ENCODE data around the gene FKBP8. TPM values are rescaled to one million over a fixed set of nuclear protein-coding genes. Genes with fewer than 3 reads are reported as not detected.

Gene FKBP8
- total RNA-seq, 2 experiments from 2014 or later: 245 to 247 TPM

GRCh38 chr19:18586306-18586705, 42.9 kb upstream of the FKBP8 start:
- H3K36me3 Mint-ChIP-seq (ENCODE audit: low read depth): peaks cover 14% of the 10 kb centered on the region
- POLR2A ChIA-PET: interaction anchor here (4.6 to 6.3 kb wide), 2 partner anchors 15 to 42 kb away, joined by 21 to 82 read pairs; partner anchors contain the start of genes FKBP8 and UBA52
- H3K9me3 Mint-ChIP-seq (ENCODE audit: insufficient read depth): no peaks in the 10 kb centered on the region
- H3K4me1 Mint-ChIP-seq (ENCODE audit: low read depth): peaks cover 44% of the 10 kb centered on the region
- H3K27ac Mint-ChIP-seq: peak overlapping the region; percentile 19
- CTCF ChIA-PET: interaction anchor here (1.2 to 5.4 kb wide), 6 partner anchors 8 to 261 kb away, joined by 3 to 56 read pairs (median 10); partner anchors contain the start of genes FKBP8, KXD1 and UBA52
- H3K27me3 Mint-ChIP-seq (ENCODE audit: low read depth): no peaks in the 10 kb centered on the region
- no peak for DNase-seq
- ATAC-seq: no peak
- no peak overlapping the region for H3K4me3 Mint-ChIP-seq

GRCh38 chr19:18580311-18580710, 36.9 kb upstream of the FKBP8 start:
- CTCF ChIA-PET: interaction anchor here (1.0 to 5.1 kb wide), 3 partner anchors 8 to 60 kb away, joined by 3 to 23 read pairs (median 5); partner anchors contain the start of genes REX1BD and UBA52

GRCh38 chr19:18577365-18577914, 34.1 kb upstream of the FKBP8 start:
- POLR2A ChIA-PET: no interaction called here
- ATAC-seq (no peak), DNase-seq (no peak)
- Mint-ChIP-seq H3K36me3 (ENCODE audit: low read depth) (peaks cover 49% of the 10 kb centered on the region), H3K4me3 (no peak overlapping the region), H3K9me3 (ENCODE audit: insufficient read depth) (no peaks in the 10 kb centered on the region), H3K4me1 (ENCODE audit: low read depth) (peaks cover 25% of the 10 kb centered on the region), H3K27ac (no peak overlapping the region), H3K27me3 (ENCODE audit: low read depth) (no peaks in the 10 kb centered on the region)
- CTCF ChIA-PET: interaction anchor here (5.1 kb wide), 1 partner anchor 11 kb away, joined by 23 read pairs; the partner anchor contains the start of gene REX1BD

More at GRCh38 chr19:18580311-18580710, 36.9 kb upstream of the FKBP8 start:
- DNase-seq (no peak), ATAC-seq (no peak)
- POLR2A ChIA-PET: interaction anchor here (1.3 to 1.9 kb wide), 3 partner anchors 8 to 9 kb away, joined by 3 to 17 read pairs (median 5); partner anchors contain the start of genes REX1BD and UBA52
- Mint-ChIP-seq H3K36me3 (ENCODE audit: low read depth) (peaks cover 22% of the 10 kb centered on the region), H3K27ac (no peak overlapping the region), H3K4me1 (ENCODE audit: low read depth) (peaks cover 7% of the 10 kb centered on the region), H3K4me3 (no peak overlapping the region), H3K9me3 (ENCODE audit: insufficient read depth) (no peaks in the 10 kb centered on the region), H3K27me3 (ENCODE audit: low read depth) (no peaks in the 10 kb centered on the region)

- ChIA-PET POLR2A (no interaction called here), CTCF (interaction anchor here (5.1 kb wide), 1 partner anchor 12 kb away, joined by 23 read pairs; the partner anchor contains the start of gene REX1BD)
- Mint-ChIP-seq H3K36me3 (ENCODE audit: low read depth) (peaks cover 57% of the 10 kb centered on the region), H3K9me3 (ENCODE audit: insufficient read depth) (no peaks in the 10 kb centered on the region), H3K4me3 (no peak overlapping the region), H3K27me3 (ENCODE audit: low read depth) (no peaks in the 10 kb centered on the region), H3K4me1 (ENCODE audit: low read depth) (peaks cover 29% of the 10 kb centered on the region), H3K27ac (no peak overlapping the region)
- ATAC-seq (no peak), DNase-seq (no peak)
Observed at GRCh38 chr19:18576383-18576782, 33.0 kb upstream of the FKBP8 start.

GRCh38 chr19:18574691-18575291, 31.4 kb upstream of the FKBP8 start:
- no peaks in the 10 kb centered on the region for H3K27me3 Mint-ChIP-seq (ENCODE audit: low read depth)
- no peaks in the 10 kb centered on the region for H3K9me3 Mint-ChIP-seq (ENCODE audit: insufficient read depth)
- H3K4me3 Mint-ChIP-seq: no peak overlapping the region
- no peak for ATAC-seq
- ChIA-PET CTCF (interaction anchor here (4.8 kb wide), 1 partner anchor 12 kb away, joined by 56 read pairs; the partner anchor contains the start of gene REX1BD), POLR2A (no interaction called here)
- no peak for DNase-seq
- no peak overlapping the region for H3K27ac Mint-ChIP-seq
- H3K36me3 Mint-ChIP-seq (ENCODE audit: low read depth): peaks cover 63% of the 10 kb centered on the region
- peaks cover 34% of the 10 kb centered on the region for H3K4me1 Mint-ChIP-seq (ENCODE audit: low read depth)

- POLR2A ChIA-PET: interaction anchor here (0.6 to 3.6 kb wide), 16 partner anchors 9 to 347 kb away, joined by 3 to 82 read pairs (median 5); partner anchors contain the start of genes COPE, DDX49, ELL and FKBP8
- Mint-ChIP-seq H3K4me3 (peak within 1 kb of the TSS; percentile 80), H3K4me1 (ENCODE audit: low read depth) (peaks cover 31% of the 10 kb centered on the region), H3K27me3 (ENCODE audit: low read depth) (no peaks in the 10 kb centered on the region), H3K9me3 (ENCODE audit: insufficient read depth) (no peaks in the 10 kb centered on the region), H3K27ac (peak within 1 kb of the TSS; percentile 89), H3K36me3 (ENCODE audit: low read depth) (peaks cover 75% of the 10 kb centered on the region)
- DNase-seq (peak; percentile 99), ATAC-seq (peak; percentile 92)
- CTCF ChIA-PET: interaction anchor here (1.0 to 4.8 kb wide), 13 partner anchors 9 to 347 kb away, joined by 3 to 56 read pairs (median 7); partner anchors contain the start of genes COPE, DDX49, ELL and FKBP8
Observed at GRCh38 chr19:18571564-18572344, 28.4 kb upstream of the FKBP8 start, which contains the start of gene UBA52. Gene UBA52, plus strand, starts transcription at chr19:18571857. Its CDS starts 1,444 bp downstream, at chr19:18573301.

- no peak for DNase-seq
- Mint-ChIP-seq H3K27ac (no peak overlapping the region), H3K4me1 (ENCODE audit: low read depth) (peaks cover 18% of the 10 kb centered on the region), H3K27me3 (ENCODE audit: low read depth) (no peaks in the 10 kb centered on the region), H3K9me3 (ENCODE audit: insufficient read depth) (no peaks in the 10 kb centered on the region), H3K4me3 (no peak overlapping the region), H3K36me3 (ENCODE audit: low read depth) (peaks cover 66% of the 10 kb centered on the region)
- ATAC-seq: no peak
- CTCF ChIA-PET: interaction anchor here (1.2 kb wide), 1 partner anchor 47 kb away, joined by 3 read pairs; no protein-coding TSS in a partner anchor
- POLR2A ChIA-PET: interaction anchor here (1.3 kb wide), 1 partner anchor 10 kb away, joined by 7 read pairs; no protein-coding TSS in a partner anchor
Observed at GRCh38 chr19:18568367-18568766, 25.0 kb upstream of the FKBP8 start.

- no peaks in the 10 kb centered on the region for H3K27me3 Mint-ChIP-seq (ENCODE audit: low read depth)
- no peak for ATAC-seq
- DNase-seq: no peak
- no peak overlapping the region for H3K27ac Mint-ChIP-seq
- H3K4me3 Mint-ChIP-seq: no peak overlapping the region
- POLR2A ChIA-PET: interaction anchor here (0.8 kb wide), 1 partner anchor 9 kb away, joined by 3 read pairs; no protein-coding TSS in a partner anchor
- peaks cover 6% of the 10 kb centered on the region for H3K4me1 Mint-ChIP-seq (ENCODE audit: low read depth)
- no peaks in the 10 kb centered on the region for H3K9me3 Mint-ChIP-seq (ENCODE audit: insufficient read depth)
- CTCF ChIA-PET: interaction anchor here (0.9 kb wide), 1 partner anchor 23 kb away, joined by 3 read pairs; the partner anchor contains the start of gene FKBP8
- peaks cover 58% of the 10 kb centered on the region for H3K36me3 Mint-ChIP-seq (ENCODE audit: low read depth)
Observed at GRCh38 chr19:18566953-18567352, 23.6 kb upstream of the FKBP8 start.

- Mint-ChIP-seq H3K36me3 (ENCODE audit: low read depth) (peaks cover 34% of the 10 kb centered on the region), H3K4me1 (ENCODE audit: low read depth) (peaks cover 24% of the 10 kb centered on the region), H3K4me3 (no peak overlapping the region), H3K27me3 (ENCODE audit: low read depth) (no peaks in the 10 kb centered on the region), H3K9me3 (ENCODE audit: insufficient read depth) (no peaks in the 10 kb centered on the region), H3K27ac (no peak overlapping the region)
- DNase-seq (no peak), ATAC-seq (no peak)
- POLR2A ChIA-PET: no interaction called here
- CTCF ChIA-PET: no interaction called here
Observed at GRCh38 chr19:18562086-18562485, 18.7 kb upstream of the FKBP8 start.

- Mint-ChIP-seq H3K27me3 (ENCODE audit: low read depth) (no peaks in the 10 kb centered on the region), H3K4me3 (peak overlapping the region; percentile 94), H3K9me3 (ENCODE audit: insufficient read depth) (no peaks in the 10 kb centered on the region), H3K27ac (peak overlapping the region; percentile 75), H3K36me3 (ENCODE audit: low read depth) (peaks cover 25% of the 10 kb centered on the region), H3K4me1 (ENCODE audit: low read depth) (peaks cover 26% of the 10 kb centered on the region)
- no peak for DNase-seq
- ChIA-PET CTCF (interaction anchor here (0.7 to 4.6 kb wide), 4 partner anchors 15 to 296 kb away, joined by 3 to 37 read pairs (median 30); partner anchors contain the start of genes ELL, FKBP8 and REX1BD), POLR2A (interaction anchor here (0.9 to 2.9 kb wide), 2 partner anchors 12 to 15 kb away, joined by 3 to 44 read pairs; partner anchors contain the start of gene UBA52)
- no peak for ATAC-seq
Observed at GRCh38 chr19:18559685-18560084, 16.3 kb upstream of the FKBP8 start.

GRCh38 chr19:18558604-18559003, 15.2 kb upstream of the FKBP8 start:
- peak overlapping the region; percentile 94 for H3K4me3 Mint-ChIP-seq
- no peaks in the 10 kb centered on the region for H3K27me3 Mint-ChIP-seq (ENCODE audit: low read depth)
- H3K36me3 Mint-ChIP-seq (ENCODE audit: low read depth): peaks cover 18% of the 10 kb centered on the region
- POLR2A ChIA-PET: interaction anchor here (0.9 to 4.0 kb wide), 9 partner anchors 9 to 52 kb away, joined by 3 to 44 read pairs (median 8); partner anchors contain the start of genes ELL, FKBP8, REX1BD and UBA52
- H3K4me1 Mint-ChIP-seq (ENCODE audit: low read depth): peaks cover 26% of the 10 kb centered on the region
- peak overlapping the region; percentile 91 for H3K27ac Mint-ChIP-seq
- CTCF ChIA-PET: interaction anchor here (1.1 to 4.6 kb wide), 7 partner anchors 13 to 38 kb away, joined by 3 to 37 read pairs (median 14); partner anchors contain the start of genes ELL, FKBP8, REX1BD and UBA52
- no peaks in the 10 kb centered on the region for H3K9me3 Mint-ChIP-seq (ENCODE audit: insufficient read depth)
- DNase-seq (no peak), ATAC-seq (no peak)

Measured in activated CD8-positive, alpha-beta T cell treated with anti-CD3 and anti-CD28 coated beads, Interleukin-2, amount 10 ng/mL, durations not matched to agents 7 days and 5 days (primary cell).